NAMALWA (cell line): ENCODE results near the gene SSPN.

ENCODE experiments used
- DNase-seq: peaks from one replicate; pipeline ENCODE4 v3.0.0-alpha.2; 2015; ENCODE audit warnings: low spot score

The SSPN gene

DNA sequence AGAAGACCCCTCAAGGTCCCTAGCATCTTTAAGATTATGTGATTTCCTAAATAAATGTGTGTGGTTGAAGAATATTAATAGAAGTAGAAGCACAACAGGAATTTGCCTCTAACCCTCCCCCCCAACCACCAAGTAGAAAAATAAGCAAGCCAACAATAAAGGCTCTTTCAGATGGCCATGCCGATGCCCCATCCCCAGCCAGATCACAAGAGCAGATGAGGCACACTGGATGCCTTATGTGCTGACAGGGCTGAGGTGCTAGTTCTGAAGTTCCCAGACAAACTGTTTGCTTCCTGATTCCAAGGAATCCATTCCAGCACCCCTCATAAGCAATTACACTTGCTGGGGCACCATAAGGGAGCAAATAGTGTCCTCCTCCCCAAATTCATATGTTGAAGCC is 90.0 kb downstream of the SSPN start:
- no peak for DNase-seq

DNA sequence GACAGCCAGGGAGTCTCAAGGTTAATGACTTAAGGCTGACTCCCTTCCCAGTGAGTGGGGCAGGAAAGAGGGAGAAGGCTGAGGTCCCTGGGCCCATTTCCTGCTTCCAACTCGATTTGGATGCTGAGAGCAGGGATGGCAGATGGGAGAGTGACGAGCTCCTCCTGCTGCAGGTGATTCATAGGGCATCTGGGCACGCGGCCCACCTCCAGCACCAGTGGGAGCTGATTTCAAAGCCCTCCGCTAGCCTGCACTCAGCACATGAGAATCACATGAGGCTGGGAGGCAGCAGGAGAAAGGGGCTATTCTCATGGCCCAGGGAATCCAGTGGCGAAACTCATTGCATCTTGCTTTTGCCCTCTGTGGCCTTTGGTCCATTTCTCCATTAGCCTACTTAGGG is 90.8 kb downstream of the SSPN start:
- no peak for DNase-seq

DNA sequence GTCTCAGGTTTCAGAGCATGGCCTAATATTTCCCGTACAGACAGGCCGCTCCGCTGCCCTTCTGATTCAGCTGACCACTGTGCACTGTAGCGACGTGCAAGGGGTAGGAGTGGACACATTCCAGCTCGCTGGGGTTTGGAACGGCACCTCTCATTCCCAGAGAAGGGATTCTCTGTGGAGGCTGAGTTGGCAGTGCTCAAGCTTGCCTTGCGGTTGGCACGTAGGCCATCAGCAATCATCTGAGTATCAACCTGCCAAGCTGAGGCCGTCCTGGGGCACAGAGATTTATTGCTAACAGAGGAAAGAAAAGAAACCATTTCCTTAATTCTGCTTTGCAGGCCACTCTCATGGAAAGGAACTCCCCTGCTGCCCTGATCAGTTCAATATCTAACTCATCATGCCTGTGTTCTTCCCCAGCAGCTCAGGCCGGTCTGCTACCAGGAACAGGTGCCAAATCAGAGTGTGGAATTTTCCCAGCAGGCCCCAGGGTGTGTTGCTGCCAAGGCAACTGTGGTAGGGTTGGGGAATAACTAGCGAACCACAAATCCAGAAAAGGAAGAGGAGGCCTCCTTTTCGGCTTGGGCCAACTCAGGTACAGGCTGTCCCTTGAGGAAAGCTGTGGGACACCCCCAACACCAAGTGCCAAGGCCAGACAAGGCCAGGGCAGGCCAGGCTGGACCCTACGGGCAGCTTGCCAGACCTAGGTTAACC is 92.5 kb downstream of the SSPN start:
- no peak for DNase-seq

DNA sequence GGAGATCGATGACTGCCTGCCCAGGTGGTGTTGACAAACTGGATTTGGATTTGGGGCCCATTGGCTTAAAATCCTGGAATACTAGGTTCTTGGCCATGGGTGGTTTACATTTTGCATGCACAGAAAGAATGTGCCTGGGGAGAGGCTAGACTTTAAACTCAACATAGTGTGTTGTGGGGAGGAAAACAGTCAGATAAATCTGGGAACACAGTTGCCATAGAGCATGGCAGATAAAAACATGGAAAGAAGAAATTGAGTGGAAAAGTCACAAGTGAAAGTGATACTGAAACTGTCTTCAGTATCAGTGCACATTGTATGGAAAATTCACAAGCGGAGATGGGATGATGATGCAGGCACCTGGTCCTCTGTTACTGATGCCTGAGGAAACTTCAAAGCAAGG is 95.2 kb downstream of the SSPN start:
- no peak for DNase-seq

DNA sequence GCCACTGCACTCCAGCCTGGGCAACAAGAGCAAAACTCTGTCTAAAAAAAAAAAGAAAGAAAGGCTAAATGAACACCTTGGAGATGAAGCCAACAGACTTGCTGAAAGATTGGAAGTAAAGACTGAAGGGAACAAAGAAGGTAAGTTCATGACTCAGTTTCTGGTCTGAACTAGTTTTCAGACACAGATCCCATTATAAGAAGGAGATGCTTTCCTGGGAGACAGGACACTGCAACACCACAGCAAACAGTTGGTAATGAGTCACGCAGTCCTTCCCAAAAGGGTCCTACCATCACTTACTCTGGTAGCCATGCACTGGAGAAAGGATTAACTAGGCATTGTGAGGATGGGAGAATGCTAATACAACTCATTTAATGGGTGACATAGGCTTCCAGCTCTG is 97.2 kb downstream of the SSPN start:
- DNase-seq = no peak

DNA sequence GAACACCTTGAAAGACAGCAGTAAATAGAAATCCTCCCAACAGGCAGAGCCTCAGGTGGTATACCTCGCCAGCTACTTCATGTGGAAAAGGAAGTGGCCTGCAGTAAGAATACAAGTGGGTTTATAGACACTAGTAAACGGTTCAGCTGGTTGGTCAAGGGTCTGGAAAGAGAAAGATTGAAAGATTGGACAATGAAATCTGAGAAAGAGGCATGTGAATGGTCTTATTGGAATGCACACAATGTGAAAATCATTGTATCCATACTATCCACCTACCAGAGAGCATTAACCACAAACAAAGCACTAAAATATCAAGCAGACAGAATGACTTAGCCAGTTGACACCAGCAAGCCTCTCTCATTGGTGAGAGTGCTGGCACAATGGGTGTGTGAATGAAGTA is 98.2 kb downstream of the SSPN start:
- no peak for DNase-seq

DNA sequence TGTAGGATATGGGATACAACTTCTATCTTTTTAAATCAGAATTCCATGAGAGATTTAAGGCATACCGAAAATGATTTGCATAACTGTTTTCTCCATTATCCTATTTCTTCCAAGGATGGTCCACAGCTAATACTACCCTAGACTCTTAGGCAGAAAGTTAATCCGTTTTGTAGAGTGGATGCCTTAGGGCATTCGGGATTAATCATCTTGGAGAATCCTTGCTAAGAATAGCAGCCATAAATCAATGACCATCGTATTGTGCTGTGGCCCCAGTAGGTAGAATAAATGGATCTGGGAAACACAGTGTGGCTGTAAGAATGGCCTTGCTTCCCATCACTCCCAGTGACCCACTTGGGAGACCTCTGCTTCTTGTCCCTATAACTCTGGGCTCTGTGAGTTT is 99.6 kb downstream of the SSPN start:
- DNase-seq = no peak

DNA sequence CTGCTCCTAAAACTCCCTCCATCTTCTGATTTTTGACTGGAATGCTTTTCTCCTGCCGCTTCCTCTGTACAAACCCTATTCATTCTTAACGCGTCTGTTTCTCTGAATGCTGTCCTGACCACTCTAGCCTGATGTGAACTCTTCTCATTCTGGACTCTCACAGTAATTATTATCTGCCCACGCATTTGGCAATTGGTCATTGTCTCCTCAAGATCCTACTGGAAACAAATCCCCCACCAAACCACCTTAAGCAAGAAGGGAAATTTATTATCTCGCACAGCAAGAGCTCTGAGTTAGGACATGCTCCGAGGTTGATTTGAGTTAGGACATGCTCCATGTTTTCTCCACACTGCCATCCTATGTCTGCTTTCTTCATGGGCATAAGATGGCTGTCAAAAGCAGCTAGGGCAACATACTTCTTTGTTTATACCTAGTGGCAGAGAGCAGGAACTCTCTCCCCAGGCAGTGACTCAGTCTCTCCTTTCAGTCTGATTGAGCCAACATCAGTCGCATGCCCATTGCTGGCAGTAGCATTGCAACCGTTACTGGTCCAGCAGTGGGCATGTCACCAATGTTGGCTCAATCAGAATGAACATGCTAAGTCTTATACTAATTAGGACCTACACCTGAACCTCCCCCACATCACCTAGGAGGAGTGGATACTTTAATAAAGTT is 102.2 kb downstream of the SSPN start:
- DNase-seq = no peak

DNA sequence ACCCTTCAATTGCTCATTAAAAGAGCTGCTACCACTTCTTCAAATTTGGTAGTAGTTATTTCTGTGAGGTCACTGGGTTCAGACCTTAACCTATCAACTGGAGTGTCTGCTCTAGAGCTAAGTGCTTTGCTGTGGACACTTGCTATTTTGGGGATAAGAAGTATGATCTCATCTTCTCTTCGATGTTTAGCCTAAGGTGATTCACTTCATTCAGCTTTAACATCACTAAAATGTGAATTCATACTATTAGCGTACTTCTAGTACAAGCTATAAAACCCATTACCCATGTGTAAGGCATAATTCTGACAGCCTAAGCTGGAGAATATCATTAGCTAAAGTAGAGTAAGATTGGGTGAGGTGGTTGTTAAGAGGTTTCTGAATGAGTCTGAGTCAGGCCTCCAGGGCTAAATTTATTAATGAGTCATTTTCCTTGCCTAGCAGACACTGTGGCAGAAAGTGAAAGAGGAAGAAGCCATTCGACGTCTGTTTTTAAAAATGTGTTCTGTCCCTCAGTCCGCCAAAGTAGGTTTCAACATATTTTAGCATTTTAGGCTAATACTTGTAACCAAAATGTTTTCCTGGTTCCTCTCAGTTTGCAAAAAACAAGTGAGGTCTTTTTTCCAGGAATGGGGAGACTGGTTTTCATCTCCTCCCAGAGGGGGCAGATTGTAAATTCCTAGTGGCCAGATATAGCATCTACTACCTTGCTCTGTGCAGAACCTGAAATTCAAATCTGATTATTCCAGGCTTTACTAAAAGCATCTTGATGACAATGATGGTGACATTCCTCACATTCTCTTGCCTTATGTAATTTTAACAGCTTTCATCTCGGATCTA is 103.6 kb downstream of the SSPN start:
- DNase-seq = peak; percentile 90

DNA sequence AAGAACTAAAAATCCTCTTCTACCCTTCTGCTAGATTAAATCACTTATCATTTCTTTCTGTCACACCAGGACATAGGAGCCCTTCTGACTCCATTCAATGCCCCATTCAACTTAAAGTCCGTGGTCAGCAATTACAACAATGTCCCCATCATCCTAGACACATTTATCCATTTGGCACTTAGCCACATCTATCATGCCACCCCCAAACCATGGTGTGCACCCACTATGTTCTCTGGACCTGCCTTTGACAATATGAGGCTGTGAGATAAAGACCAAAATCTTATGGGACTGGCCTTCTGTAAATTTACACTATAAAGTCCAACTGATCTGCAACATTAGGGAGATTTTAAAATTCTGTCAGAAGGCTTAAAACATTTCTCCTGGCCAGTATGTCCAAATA is 104.4 kb downstream of the SSPN start:
- no peak for DNase-seq
